HG02763 (cell line): ENCODE measurements around the gene KPNA4.
A peak's percentile ranks its signal among the peaks of the same experiment; 100 is the strongest.
"Not testable (repeated sequence)": the region's sequence is repeated elsewhere in the genome, so short reads cannot be mapped to it uniquely, and the experiment has no call there.

Experiments
- ATAC-seq: cut with Tn5 transposase; IDR thresholded peaks from one replicate; pipeline ENCODE4 v1.9.1; 2021; ENCODE audit warnings: mild to moderate bottlenecking, moderate library complexity; ENCODE audit not compliant: unreplicated experiment

Gene KPNA4

GRCh38 chr3:160565442-160566403 lies at the start of gene KPNA4:
Gene KPNA4, minus strand, starts transcription at chr3:160565571. Its CDS starts 289 bp downstream, at chr3:160565282.
- ATAC-seq, result peak; percentile 94

GRCh38 chr3:160613661-160614060 lies 48.3 kb upstream of the KPNA4 start:
- no peak for ATAC-seq

- ATAC-seq, result no peak
Observed at GRCh38 chr3:160612386-160613075, 47.2 kb upstream of the KPNA4 start.

GRCh38 chr3:160611141-160611540 lies 45.8 kb upstream of the KPNA4 start:
- ATAC-seq, result no peak

GRCh38 chr3:160608870-160609269 lies 43.5 kb upstream of the KPNA4 start:
- no peak for ATAC-seq

GRCh38 chr3:160607826-160608225 lies 42.5 kb upstream of the KPNA4 start:
- no peak for ATAC-seq

- ATAC-seq, result no peak
Observed at GRCh38 chr3:160605315-160605714, 39.9 kb upstream of the KPNA4 start.

- ATAC-seq, result not testable (repeated sequence)
Observed at GRCh38 chr3:160603845-160604244, 38.5 kb upstream of the KPNA4 start.

- no peak for ATAC-seq
Observed at GRCh38 chr3:160602259-160602658, 36.9 kb upstream of the KPNA4 start.

GRCh38 chr3:160601288-160601687 lies 35.9 kb upstream of the KPNA4 start:
- ATAC-seq, result no peak

GRCh38 chr3:160598865-160599264 lies 33.5 kb upstream of the KPNA4 start:
- ATAC-seq, result no peak

GRCh38 chr3:160588023-160588422 lies 22.7 kb upstream of the KPNA4 start:
- no peak for ATAC-seq

GRCh38 chr3:160587105-160587504 lies 21.7 kb upstream of the KPNA4 start:
- no peak for ATAC-seq

GRCh38 chr3:160586679-160587078 lies 21.3 kb upstream of the KPNA4 start:
- ATAC-seq, result no peak

- no peak for ATAC-seq
Observed at GRCh38 chr3:160583451-160583850, 18.1 kb upstream of the KPNA4 start.

- ATAC-seq, result no peak
Observed at GRCh38 chr3:160580938-160581337, 15.6 kb upstream of the KPNA4 start.

- ATAC-seq, result no peak
Observed at GRCh38 chr3:160577556-160578195, 12.3 kb upstream of the KPNA4 start.

GRCh38 chr3:160577093-160577492 lies 11.7 kb upstream of the KPNA4 start:
- no peak for ATAC-seq

GRCh38 chr3:160576621-160577020 lies 11.2 kb upstream of the KPNA4 start:
- no peak for ATAC-seq

- ATAC-seq, result no peak
Observed at GRCh38 chr3:160575589-160575988, 10.2 kb upstream of the KPNA4 start.

- ATAC-seq, result no peak
Observed at GRCh38 chr3:160574636-160575035, 9.3 kb upstream of the KPNA4 start.
